GM19468 (cell line): Measurements from ENCODE around the gene ENHO.
"Not testable (repeated sequence)": the region's sequence is repeated elsewhere in the genome, so short reads cannot be mapped to it uniquely, and the experiment has no call there.

Experiments
- ATAC-seq: cut with Tn5 transposase; IDR thresholded peaks from one replicate; pipeline ENCODE4 v1.9.1; 2021; ENCODE audit warnings: mild to moderate bottlenecking, moderate library complexity, moderate number of reproducible peaks; ENCODE audit not compliant: unreplicated experiment; ENCODE audit errors: extremely low read depth

Gene ENHO

GRCh38 chr9:34536685-34537084 lies 13.9 kb upstream of the ENHO start:
- no peak for ATAC-seq

- not testable (repeated sequence) for ATAC-seq
Measured at GRCh38 chr9:34532041-34532440, 9.3 kb upstream of the ENHO start.

GRCh38 chr9:34526026-34526425 lies 3.2 kb upstream of the ENHO start:
- ATAC-seq = no peak

GRCh38 chr9:34524349-34524748 lies 1.6 kb upstream of the ENHO start:
- ATAC-seq = no peak

GRCh38 chr9:34522091-34522887 lies 501 bp downstream of the ENHO start:
- ATAC-seq = no peak

- ATAC-seq = no peak
Measured at GRCh38 chr9:34521406-34522045, 1.3 kb downstream of the ENHO start.

DNA sequence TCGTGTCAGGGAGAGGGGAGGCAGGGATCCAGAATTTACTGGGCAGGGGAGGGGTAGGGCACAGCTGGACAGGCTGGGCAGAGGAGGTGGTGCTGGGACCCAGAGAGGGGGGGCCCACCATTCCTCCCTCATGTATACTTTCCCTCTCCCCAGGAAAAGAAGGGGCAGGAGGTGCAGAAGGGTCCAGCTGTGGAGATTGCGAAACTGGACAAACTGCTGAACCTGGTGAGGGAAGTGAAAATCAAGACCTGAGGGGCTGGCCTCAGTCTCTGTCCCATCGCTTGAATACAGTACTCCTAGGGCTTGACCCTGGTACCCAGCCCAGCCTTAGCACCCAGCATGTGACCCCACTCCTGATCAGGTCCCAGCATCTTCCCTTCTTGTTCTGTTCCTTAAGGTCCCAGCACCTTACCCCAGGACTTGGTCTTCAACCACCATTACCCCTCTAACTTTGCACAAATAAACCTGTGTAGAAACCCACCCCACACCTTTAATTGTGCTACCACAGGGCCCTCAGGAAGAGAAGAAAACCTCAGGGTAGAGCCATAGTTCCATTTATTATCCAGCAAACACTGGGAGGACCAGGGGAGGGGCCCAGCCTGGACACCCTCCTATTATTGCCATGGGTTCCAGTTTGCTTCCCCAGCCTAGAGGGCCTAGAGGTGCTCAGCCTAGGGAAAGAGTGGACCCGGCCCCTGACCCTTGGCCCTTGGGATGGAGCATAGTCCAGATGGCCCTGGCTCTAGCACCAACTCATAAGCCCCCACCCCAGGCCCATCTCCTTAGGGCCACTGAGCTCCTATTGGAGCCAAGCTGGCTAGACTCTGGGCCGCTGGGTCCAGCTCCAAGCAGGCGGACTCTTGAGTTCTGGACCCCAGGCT lies 2.0 kb downstream of the ENHO start:
- no peak for ATAC-seq

- ATAC-seq = no peak
Measured at GRCh38 chr9:34520096-34520495, 2.7 kb downstream of the ENHO start.

DNA sequence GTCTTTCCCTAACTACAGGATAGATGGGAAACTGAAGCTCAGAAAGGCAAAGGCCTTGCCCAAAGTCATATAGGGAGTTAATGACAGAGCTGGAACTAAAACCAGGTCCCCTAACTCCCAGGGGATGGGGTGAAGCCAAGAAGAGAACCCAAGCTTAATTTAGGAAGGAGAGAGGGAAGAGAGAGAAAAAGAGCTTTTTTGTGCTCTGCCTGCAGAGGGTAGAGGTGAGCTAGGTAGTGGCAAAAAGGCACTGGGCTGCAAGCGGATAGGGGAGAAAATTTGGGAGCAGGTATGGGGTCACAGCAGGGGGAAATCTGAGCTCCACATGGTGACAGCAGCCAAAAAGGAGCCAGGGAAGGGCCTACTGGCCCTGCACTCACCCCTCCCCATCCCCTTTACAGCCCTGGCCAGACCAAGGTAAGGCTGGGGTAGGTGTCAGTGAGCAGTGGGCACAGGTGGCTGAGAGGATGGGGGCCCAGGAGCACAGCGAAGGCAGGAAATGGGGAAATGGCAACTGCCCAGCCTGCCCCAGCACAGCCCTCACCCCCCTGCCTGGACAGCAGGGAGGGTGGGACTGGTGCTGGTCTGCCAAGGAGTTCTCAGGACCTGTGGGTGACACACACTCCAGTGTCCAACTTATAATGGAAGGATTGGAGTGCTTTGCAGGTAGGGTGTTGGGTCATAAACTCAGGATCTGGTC lies 3.3 kb downstream of the ENHO start:
- no peak for ATAC-seq

DNA sequence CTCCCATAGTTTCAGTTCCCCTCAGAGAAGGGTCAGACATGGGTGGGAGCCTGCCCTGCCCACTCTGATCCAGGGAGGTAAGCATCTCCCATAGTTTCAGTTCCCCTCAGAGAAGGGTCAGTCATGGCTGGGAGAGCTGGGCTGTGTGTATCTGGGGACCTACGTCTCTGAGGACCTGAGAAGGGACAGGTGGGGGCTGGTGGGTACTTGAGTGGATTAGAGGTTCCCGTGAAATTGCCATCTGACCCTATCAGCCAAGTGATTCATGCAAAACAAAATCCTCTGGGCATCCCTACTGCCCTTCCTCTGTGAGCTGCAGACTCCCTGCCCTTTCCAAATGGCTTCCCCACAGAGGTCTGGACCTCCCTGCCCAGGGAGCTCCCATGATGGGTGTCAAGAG lies 3.9 kb downstream of the ENHO start:
- no peak for ATAC-seq

DNA sequence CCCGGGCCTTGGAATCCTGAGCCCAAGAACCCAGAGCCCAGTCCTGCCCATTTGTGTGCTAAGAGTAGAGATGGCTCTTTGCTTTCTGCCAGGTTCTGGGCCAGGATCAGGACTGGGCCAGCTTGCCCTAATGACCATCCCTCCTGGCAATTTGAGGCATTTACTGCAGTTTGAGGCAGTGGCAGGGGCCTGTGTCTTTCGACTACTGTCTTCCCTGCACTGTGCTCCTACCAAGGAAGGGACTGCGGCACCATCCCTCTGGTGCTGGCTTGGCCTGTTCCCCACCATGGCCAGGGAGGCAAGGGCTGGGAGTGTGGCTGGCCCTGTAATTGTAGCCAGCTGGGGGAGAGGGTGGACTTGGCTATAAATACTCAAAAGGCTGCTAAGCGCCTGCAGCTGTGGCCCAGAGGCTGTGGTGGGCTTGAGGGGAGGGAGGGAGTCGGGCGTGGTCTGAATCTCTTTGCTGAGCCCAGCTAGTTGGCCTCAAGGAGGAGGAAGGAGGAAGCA lies 4.6 kb downstream of the ENHO start:
- ATAC-seq = no peak

GRCh38 chr9:34517185-34517584 lies 5.6 kb downstream of the ENHO start:
- ATAC-seq = no peak

DNA sequence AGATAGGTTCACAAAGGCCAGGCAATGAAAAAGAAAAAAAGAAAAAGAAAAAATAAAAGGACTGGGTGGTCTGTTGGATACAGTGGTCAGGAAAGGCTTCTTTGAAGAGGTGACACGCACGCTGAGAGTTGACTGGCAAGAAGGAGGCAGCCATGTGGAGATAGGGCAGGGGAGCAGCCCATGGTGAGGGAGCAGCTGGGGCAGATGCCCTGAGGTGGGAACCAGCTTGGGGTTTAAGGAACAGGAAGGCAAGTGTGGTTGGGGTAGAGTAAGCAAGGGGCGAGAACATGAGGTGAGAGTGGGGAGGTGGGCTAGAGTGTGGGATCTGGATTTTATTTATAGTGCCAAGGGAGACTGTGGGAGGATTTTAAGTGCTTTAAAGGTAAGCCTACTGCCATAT lies 6.8 kb downstream of the ENHO start:
- ATAC-seq = no peak

DNA sequence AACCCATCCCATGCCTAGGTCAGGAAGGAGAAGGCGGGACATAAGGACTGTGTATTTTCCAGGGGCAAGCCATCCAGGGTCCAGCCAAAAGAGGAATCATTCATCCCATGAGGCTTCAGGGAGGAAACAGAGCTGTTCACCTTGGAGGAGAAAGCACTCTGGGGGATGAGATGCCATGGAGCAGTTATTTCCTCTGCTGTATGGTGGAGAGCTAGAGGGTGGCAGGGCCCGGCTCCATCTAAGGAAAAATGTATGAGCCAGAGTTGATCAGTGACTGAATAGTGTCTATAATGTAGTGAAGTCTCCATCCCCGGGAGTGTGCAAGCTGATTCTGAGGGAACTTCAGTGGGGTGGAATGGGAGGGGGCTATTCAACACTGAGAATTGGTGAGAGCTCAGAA lies 8.0 kb downstream of the ENHO start:
- ATAC-seq = no peak

DNA sequence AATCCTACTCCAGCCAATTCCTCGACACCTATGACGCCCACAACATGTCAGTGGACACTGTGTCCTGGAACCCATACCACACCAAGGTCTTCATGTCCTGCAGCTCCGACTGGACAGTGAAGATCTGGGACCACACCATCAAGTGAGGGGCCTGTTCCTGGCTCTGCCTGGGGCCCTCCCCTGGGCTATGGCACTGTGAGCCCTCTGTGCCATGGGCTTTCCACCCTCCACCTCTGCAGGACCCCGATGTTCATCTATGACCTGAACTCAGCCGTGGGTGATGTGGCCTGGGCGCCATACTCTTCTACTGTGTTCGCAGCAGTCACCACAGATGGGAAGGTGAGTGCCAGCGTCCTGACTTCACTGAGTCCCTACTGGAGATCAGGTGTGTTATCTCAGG lies 8.4 kb downstream of the ENHO start:
- ATAC-seq = no peak

- no peak for ATAC-seq
Measured at GRCh38 chr9:34513567-34514214, 9.1 kb downstream of the ENHO start.

GRCh38 chr9:34512131-34513078 lies 10.4 kb downstream of the ENHO start:
- ATAC-seq = no peak
